GM19468 (cell line): ENCODE results near the gene CHN2.

Experiments
- ATAC-seq: cut with Tn5 transposase; IDR thresholded peaks from one replicate; pipeline ENCODE4 v1.9.1; 2021; ENCODE audit warnings: mild to moderate bottlenecking, moderate library complexity, moderate number of reproducible peaks; ENCODE audit not compliant: unreplicated experiment; ENCODE audit errors: extremely low read depth

Gene CHN2

GRCh38 chr7:29277436-29278215 is 83.1 kb downstream of the CHN2 start:
- no peak for ATAC-seq

DNA sequence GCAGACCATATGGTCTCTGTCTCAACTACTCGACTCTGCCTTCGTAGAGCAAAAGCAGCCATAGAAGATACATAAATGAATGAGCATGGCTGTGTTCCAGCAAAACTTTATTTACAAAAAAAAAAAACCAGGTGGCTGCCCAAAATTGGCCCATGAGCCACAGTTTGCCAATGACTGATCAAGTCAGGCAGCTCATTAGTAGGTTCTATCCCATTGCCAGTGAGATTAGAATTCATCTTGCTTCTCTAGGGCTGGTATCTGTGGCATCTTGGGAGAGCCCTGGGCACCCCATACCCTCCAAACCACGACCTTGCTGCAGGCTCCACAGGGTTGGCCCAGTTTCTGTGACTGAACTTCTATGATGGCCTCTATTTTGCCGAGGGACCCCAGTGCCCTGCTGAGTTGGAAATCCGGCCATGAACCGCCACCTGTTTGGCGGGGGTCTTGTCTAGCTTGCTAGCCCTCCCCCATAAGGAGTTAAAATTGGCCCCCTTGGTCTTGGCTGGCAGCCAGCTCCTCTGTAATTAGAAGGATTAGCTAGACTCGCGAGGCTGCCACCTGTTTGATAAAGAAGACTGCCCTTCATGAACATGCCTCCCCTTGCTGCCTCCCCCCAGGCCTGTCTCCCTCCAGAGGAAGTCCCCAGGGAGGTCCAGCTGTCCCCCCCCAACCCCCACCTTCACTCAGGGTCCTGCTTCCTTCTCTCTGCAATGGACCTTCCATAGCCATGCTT is 83.9 kb downstream of the CHN2 start:
- no peak for ATAC-seq

DNA sequence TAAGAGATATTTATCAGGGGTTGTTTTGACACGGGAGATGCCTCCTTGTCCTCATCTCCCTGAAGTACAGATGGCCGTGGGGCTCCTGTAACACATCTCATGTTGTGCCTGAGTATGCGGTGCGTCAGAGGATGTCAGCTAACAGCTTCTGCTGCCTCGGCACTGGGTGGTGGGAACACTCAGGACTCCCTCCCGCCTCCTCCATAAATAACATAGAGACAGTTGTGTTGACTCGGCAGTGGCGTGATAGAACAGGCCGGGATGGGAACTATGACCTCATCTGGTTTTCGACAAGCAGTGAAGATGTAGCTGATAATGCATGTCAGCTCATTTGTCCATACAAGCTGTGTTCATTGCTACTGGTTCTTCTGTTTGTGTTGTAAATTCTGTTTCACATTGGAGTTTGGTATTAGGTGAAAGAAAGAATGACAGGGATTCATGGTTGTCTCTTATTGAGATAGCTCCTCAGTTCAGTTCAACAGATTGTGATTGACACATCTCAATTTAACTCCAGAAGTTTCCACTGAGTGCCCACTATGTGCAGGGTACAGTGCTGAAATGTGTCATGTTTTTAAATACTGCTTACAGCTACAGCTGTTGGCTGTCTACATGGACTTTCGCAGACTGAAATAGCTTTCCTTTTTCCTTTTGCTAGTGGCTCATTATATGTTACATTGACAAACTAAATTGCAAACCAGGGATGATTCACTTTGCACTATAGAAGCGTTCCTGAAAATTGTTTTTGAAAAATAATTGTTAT is 87.4 kb downstream of the CHN2 start:
- ATAC-seq: no peak

- no peak for ATAC-seq
These were observed 88.3 kb downstream of the CHN2 start for GRCh38 chr7:29282819-29283414.

DNA sequence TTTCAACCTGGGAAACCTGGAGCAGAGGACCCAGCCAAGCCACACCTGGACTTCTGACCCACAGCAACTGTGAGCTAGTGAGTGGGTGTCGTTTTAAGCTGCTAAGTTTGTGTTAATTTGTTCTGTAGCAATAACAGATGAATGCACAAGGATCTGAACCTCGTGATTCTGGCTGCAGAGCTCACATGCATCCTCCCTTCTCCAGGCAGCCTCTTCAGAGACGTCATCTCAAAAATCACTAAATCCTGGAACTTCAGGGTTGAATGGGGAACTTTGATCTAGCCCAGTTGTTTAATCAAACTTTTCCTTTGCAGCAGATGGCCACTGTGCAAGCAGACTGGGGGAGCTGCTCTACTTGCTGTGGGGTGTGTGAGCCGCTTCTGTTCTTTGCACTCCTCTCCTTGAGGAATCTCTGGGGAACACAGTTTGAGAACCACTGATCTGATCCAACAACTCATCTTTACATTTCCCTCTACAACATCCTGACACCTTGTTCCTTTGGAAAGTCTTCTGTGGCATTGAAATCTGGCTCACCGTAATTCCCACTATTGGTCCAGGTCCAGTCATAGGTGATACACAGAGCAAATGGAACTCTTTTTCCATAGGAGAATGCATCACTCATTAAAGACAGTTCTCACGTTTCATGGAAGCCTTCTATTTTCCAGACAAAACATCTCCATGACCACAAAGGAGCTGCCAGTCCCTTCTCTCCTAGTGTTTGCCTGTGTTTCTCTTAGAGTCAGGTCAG is 90.3 kb downstream of the CHN2 start:
- ATAC-seq: no peak

GRCh38 chr7:29285444-29285793 is 90.8 kb downstream of the CHN2 start:
- ATAC-seq: peak; percentile 41

DNA sequence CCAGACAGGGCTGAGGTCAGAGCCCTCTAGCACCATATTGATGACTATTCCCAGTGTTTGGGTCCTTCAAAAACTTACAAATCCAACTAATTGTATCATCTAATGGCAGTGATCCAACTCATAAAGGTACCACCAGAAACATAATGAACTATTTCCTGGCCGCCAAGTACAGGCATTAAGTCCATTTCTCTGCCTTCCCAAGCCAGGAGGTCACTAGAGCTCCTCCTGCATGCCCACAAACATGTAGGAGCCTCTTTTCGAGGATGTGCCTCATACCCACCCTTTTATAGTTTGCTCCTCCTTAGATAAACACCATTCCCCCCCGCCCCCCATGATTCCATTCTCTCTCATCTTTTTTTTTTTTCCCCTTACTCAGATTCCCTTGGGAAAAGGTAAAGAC is 91.3 kb downstream of the CHN2 start:
- no peak for ATAC-seq

DNA sequence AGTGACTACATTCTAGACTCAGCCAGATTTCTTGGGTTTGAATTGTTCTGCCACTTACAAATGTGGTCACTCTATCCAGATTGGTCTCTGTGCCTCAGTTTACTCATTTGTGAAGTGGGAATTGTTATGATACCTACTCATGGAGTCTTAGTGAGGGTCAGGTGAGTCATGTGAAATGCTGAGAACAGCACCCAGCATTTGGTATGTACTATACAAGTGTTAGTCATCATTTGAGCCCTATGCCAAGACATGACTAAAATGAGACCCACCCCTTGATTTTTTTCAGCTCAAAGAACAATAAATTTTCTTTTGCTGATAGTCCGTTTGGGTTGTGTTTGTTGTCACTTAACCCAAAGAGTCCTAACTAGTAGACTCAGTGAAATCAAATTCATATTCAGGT is 92.8 kb downstream of the CHN2 start:
- no peak for ATAC-seq

- ATAC-seq: no peak
These were observed 93.9 kb downstream of the CHN2 start for GRCh38 chr7:29288181-29289091.

DNA sequence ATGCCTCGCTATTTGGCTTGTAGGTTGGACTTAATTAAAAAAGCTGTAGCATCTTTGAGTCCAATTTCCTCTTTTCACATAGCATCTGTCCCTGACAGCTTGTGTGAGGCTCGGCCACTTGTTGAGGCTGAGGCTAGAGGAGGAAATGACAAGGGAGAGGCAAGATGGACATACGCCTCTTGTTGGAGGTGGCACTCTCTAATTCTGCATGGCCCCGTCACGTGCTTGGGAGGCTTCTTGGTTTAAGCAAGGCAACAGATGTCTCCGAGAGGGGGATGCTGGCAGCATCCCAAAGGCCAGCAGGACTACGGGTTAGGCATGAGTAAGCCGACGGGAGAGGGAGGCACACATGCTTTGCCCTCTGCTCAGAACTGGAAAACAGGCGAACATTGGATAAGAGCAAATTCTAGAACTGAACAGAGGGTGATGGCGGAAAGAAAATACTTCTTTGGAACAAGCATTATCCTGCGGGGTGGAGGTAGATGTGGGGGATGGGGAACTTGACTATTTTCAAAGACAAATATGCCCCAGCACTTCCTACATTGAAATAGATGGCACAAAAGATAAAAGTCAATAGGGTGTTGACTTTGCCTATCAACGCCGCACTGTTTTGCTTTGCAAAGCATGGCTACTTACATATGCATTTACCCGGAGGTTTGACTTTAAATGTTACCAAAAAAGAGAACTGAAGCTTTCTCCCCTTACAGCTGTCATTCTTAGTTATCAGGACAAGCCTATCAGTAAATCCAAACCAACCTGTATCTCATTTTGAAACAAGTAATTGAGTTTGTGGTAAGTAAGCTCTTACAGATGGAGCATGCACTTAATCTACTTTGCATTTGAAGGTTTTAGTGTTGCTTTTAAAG is 94.8 kb downstream of the CHN2 start:
- peak; percentile 57 for ATAC-seq

GRCh38 chr7:29290829-29291228 is 96.3 kb downstream of the CHN2 start:
- ATAC-seq: no peak

DNA sequence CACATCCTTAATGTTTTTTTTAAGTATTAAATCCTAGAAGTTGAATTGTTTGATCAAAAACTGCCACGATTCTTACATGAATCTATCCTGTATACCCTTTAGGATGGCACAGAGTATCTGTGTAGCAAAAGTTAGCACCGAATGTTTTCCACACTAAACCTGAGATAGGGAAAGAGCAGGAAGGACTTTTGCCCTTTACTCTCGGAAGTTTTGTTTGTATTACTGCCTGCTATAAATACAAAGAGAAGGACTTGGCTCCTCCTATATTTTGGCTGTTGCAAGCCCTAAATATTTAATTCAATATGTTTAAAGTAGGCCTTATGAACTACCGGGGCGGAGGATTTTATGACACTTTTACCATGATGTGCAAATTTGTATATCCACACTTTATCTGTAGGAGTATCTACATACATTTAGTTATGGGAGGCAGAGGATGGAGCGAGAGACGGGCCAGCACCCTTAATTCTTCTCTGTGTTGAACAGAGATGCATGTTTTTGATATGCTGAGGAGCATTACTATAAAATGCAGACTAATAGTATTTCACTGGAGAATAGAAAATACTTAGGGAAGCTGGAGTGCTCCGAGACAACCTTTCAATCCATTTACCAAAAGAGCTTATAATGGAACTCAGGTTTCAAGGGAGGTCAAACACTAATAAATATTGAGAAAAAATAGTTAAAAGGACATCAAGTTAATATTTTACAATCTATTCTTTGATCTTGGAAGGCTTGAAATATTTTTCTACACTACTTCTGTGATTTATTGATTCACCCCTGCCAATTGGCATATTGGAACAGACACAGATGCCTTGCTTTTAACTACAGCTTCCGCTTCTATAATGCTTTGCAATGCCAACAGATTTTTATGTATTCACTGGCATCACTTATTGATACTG is 97.4 kb downstream of the CHN2 start:
- ATAC-seq: no peak

DNA sequence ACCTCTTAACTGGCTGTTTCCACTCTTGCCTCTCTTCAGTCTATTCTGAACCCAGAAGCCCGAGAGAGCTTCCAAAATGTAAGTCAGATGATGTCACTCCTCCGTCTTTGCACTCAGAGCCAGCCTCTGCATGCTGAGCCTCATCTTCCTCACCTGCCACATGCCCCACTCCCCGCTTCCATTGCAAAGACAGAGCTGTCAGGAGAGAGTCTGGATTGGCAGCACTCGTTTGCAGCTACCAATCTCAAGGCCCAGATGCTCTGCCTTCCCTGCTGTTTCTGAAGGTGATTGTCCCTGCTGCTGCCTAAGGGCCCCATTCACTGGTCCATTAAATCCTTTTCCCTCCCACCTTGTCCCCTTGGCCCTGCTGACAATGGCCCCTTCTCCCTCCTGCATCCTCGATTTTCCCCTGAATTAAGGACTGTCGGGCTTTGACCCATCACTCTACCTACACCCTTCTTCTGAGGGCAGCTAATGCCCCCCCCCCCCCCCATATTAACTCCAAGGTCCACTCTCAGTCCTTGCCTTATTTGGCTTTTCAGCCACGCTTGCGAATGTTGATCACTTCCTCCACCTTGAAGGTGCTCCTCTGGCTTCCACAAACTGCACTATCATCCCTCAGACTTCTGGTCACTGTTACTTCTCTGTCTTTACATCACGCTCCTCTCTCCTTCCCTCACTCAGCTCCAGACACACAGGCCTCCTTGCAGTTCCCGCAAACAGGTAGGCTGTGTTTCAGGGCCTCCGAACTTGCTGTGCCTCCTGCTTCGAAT is 98.5 kb downstream of the CHN2 start:
- ATAC-seq: no peak

GRCh38 chr7:29296421-29296820 is 101.8 kb downstream of the CHN2 start:
- no peak for ATAC-seq

DNA sequence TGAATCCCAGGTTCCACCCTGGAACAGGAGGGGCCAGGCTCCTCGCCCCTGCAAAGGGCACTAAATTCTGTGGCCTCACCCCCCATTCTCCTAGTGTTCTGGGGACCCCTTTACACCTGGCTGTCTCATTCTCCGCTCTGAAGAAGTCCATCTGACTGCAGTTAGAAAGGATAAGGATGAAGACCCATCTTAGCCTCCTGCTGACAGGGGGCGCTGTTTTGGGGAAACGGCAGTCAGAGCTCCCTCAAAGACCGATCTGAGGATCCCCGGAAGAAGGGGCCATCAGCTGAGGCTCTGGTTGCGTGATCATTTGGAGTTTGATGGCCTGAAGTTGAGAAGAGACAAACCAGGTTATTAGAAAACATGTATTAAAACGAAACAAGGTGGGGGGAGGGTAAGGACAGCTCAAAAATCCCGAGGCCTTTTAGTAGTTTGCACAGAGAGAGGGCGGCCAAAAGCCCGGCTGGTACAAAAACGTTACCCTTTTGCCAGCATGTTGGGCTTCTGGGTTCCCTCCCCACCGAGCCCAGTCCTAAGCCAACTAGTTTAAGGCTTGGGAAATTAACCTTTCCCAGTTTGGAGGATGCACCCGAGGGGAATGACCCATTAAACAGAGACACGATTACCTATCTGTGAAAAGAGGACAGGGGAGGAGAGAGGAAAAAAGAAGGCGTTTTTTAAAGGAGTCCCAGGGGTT is 102.8 kb downstream of the CHN2 start:
- ATAC-seq: no peak

DNA sequence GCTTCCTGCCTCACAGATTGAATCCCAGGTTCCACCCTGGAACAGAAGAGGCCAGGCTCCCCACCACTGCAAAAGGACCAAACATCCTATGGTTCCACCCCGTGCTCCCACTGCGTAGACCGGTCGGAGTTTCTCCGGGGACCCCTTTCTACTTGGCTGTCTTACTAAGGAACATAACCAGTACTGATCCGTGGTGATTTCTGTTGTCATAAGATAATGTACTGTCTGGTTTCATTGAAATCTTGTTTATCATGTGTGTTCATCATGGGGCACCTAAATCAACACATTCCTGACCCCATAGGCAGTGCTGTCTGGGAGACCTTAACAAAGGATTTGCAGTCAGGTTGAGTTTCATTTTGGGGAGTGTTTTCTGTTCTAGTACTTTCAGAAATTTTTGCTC is 104.5 kb downstream of the CHN2 start:
- ATAC-seq: no peak
